NCI-H2227 (cell line): ENCODE results near the gene ZDHHC11.
"Not testable (repeated sequence)": the region's sequence is repeated elsewhere in the genome, so short reads cannot be mapped to it uniquely, and the experiment has no call there.

Experiments used
- DNase-seq: peaks from one replicate; lab custom pipeline; 2025; ENCODE audit not compliant: unreplicated experiment; lab: John Stamatoyannopoulos, UW

ZDHHC11 gene

GRCh38 chr5:763397-763796 lies 87.4 kb downstream of the ZDHHC11 start:
- no peak for DNase-seq

- DNase-seq: not testable (repeated sequence)
These were observed 87.8 kb downstream of the ZDHHC11 start for GRCh38 chr5:762996-763395.

GRCh38 chr5:761854-762710 lies 88.7 kb downstream of the ZDHHC11 start:
- DNase-seq: no peak

- no peak for DNase-seq
These were observed 89.6 kb downstream of the ZDHHC11 start for GRCh38 chr5:761059-761771.

- DNase-seq: no peak
These were observed 90.3 kb downstream of the ZDHHC11 start for GRCh38 chr5:760363-761058.

GRCh38 chr5:759781-760362 lies 90.9 kb downstream of the ZDHHC11 start:
- DNase-seq: no peak

- DNase-seq: no peak
These were observed 91.6 kb downstream of the ZDHHC11 start for GRCh38 chr5:759111-759751.

GRCh38 chr5:758698-759053 lies 92.1 kb downstream of the ZDHHC11 start:
- no peak for DNase-seq

- no peak for DNase-seq
These were observed 92.7 kb downstream of the ZDHHC11 start for GRCh38 chr5:757931-758697.

- DNase-seq: no peak
These were observed 93.3 kb downstream of the ZDHHC11 start for GRCh38 chr5:757346-757930.

GRCh38 chr5:756865-757345 lies 93.9 kb downstream of the ZDHHC11 start:
- DNase-seq: no peak

GRCh38 chr5:756171-756570 lies 94.6 kb downstream of the ZDHHC11 start:
- DNase-seq: no peak

- not testable (repeated sequence) for DNase-seq
These were observed 96.6 kb downstream of the ZDHHC11 start for GRCh38 chr5:754143-754632.

- DNase-seq: not testable (repeated sequence)
These were observed 97.1 kb downstream of the ZDHHC11 start for GRCh38 chr5:753567-754142.

GRCh38 chr5:752532-753115 lies 98.2 kb downstream of the ZDHHC11 start:
- DNase-seq: not testable (repeated sequence)

GRCh38 chr5:751992-752391 lies 98.8 kb downstream of the ZDHHC11 start:
- DNase-seq: not testable (repeated sequence)

- no peak for DNase-seq
These were observed 99.3 kb downstream of the ZDHHC11 start for GRCh38 chr5:751496-751895.

- not testable (repeated sequence) for DNase-seq
These were observed 100.6 kb downstream of the ZDHHC11 start for GRCh38 chr5:750226-750625.
